IgD-negative memory B cell (primary cell): ENCODE results near the gene CHCHD3. TPM values are rescaled to one million over a fixed set of nuclear protein-coding genes. Genes with fewer than 3 reads are reported as not detected.

ENCODE experiments used
- H3K27ac Mint-ChIP-seq, 3 donors: one replicate each; pipeline ENCODE4 v1.8.0; 2020 to 2022; ENCODE audit warnings: mild to moderate bottlenecking in 3 of 3, mixed read lengths in 3 of 3, moderate library complexity in 1 of 3
- H3K27me3 Mint-ChIP-seq: one replicate; pipeline ENCODE4 v1.8.0; 2021; ENCODE audit warnings: mixed read lengths
- H3K36me3 Mint-ChIP-seq: one replicate; pipeline ENCODE4 v1.8.0; 2020; ENCODE audit warnings: mild to moderate bottlenecking, mixed read lengths
- H3K4me1 Mint-ChIP-seq, 3 donors: one replicate each; pipeline ENCODE4 v1.8.0; 2020 to 2022; ENCODE audit warnings: mixed read lengths in 3 of 3, mild to moderate bottlenecking in 1 of 3
- H3K4me3 Mint-ChIP-seq, 4 donors: one replicate each; pipeline ENCODE4 v1.8.0; 2020 to 2022; ENCODE audit warnings: mild to moderate bottlenecking in 4 of 4, mixed read lengths in 4 of 4, moderate library complexity in 3 of 4
- H3K9me3 Mint-ChIP-seq, 3 donors: one replicate each; pipeline ENCODE4 v1.8.0; 2020 to 2021; ENCODE audit warnings: mixed read lengths in 3 of 3, mild to moderate bottlenecking in 1 of 3
- polyA plus RNA-seq: library from polyadenylated mRNA; unstranded; fragments of 300-500 nt; fragmentation: Illumina TruSeq; gene quantifications from one replicate; pipeline ENCODE4 v1.2.3, GENCODE V29; 2021

CHCHD3 gene
- polyA plus RNA-seq, 1 donor from 2014 or later, result 62.7 TPM

GRCh38 chr7:132755538-132756483 is 326.1 kb downstream of the CHCHD3 start:
- Mint-ChIP-seq H3K4me3 (no peak overlapping the region), H3K36me3 (peaks cover 2% of the 10 kb centered on the region), H3K4me1 (peaks cover 0 to 4% (median 0%) of the 10 kb centered on the region in 3 donors), H3K9me3 (no peaks in the 10 kb centered on the region), H3K27ac (no peak overlapping the region), H3K27me3 (peaks cover 4% of the 10 kb centered on the region)

- Mint-ChIP-seq H3K4me3 (no peak overlapping the region), H3K27me3 (peaks cover 13% of the 10 kb centered on the region), H3K36me3 (peaks cover 2% of the 10 kb centered on the region), H3K4me1 (peaks cover 0 to 6% (median 4%) of the 10 kb centered on the region in 3 donors), H3K9me3 (no peaks in the 10 kb centered on the region), H3K27ac (no peak overlapping the region)
Measured at GRCh38 chr7:132752431-132752830, 329.5 kb downstream of the CHCHD3 start.

- H3K4me3 Mint-ChIP-seq, result no peak overlapping the region
Measured at GRCh38 chr7:132751244-132751647, 330.6 kb downstream of the CHCHD3 start.

GRCh38 chr7:132750530-132751217 is 331.2 kb downstream of the CHCHD3 start:
- H3K27me3 Mint-ChIP-seq, result peaks cover 12% of the 10 kb centered on the region
- H3K4me3 Mint-ChIP-seq, result peak overlapping the region in 3 of 4 donors; percentile 38 to 88 (median 85)
- H3K4me1 Mint-ChIP-seq, result peaks cover 0 to 6% (median 4%) of the 10 kb centered on the region in 3 donors
- no peak overlapping the region for H3K27ac Mint-ChIP-seq
- no peaks in the 10 kb centered on the region for H3K36me3 Mint-ChIP-seq
- no peaks in the 10 kb centered on the region for H3K9me3 Mint-ChIP-seq

More at GRCh38 chr7:132751244-132751647, 330.6 kb downstream of the CHCHD3 start:
- H3K36me3 Mint-ChIP-seq, result no peaks in the 10 kb centered on the region
- no peak overlapping the region for H3K27ac Mint-ChIP-seq
- H3K4me1 Mint-ChIP-seq, result peaks cover 0 to 6% (median 4%) of the 10 kb centered on the region in 3 donors
- no peaks in the 10 kb centered on the region for H3K9me3 Mint-ChIP-seq
- peaks cover 13% of the 10 kb centered on the region for H3K27me3 Mint-ChIP-seq

DNA sequence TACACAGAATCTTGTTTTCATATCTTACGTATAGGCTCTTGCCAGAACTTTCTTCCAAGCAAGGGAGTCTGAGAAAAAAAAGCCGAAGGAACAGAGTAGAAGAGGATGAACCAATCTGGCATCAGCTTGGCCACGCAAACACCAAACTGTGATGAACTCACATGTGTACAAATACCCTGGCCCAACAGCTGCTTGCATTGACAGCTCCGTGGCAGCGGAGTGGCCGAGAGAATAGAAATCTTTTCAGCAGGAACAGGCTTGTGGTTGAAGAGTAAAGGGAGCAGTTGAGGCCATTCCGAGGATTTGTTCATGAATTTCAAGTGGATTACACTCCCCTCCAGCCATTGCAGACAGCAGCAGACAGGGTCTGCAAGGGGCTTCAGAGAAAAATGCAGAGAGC is 331.8 kb downstream of the CHCHD3 start:
- no peak overlapping the region for H3K27ac Mint-ChIP-seq
- H3K27me3 Mint-ChIP-seq, result peaks cover 12% of the 10 kb centered on the region
- peaks cover 0 to 6% (median 0%) of the 10 kb centered on the region in 3 donors for H3K4me1 Mint-ChIP-seq
- H3K4me3 Mint-ChIP-seq, result peak overlapping the region in 3 of 4 donors; percentile 38 to 85 (median 52)
- H3K9me3 Mint-ChIP-seq, result no peaks in the 10 kb centered on the region
- H3K36me3 Mint-ChIP-seq, result no peaks in the 10 kb centered on the region

DNA sequence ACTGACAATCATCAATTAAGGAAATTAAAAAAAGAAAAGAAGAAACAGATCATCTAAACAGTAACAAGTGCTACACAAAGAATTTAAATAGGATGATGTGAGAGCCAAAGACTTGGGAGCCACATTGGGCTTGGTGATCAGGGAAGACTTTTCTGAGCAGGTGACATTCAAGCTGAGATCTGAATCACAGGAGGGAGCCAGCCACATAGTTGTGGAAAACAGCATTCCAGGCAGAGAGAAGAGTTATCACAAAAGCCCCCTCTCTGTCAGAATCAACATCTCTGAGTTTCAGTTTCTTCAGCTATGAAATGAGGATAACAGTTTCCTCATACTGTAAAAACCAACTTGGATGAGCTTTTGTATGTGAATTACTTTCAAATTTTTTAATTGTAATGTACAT is 336.4 kb downstream of the CHCHD3 start:
- Mint-ChIP-seq H3K27me3 (peaks cover 9% of the 10 kb centered on the region), H3K9me3 (peaks cover 2 to 14% (median 2%) of the 10 kb centered on the region in 3 donors), H3K4me1 (peaks cover 0 to 4% (median 0%) of the 10 kb centered on the region in 3 donors), H3K4me3 (no peak overlapping the region), H3K27ac (no peak overlapping the region), H3K36me3 (no peaks in the 10 kb centered on the region)

DNA sequence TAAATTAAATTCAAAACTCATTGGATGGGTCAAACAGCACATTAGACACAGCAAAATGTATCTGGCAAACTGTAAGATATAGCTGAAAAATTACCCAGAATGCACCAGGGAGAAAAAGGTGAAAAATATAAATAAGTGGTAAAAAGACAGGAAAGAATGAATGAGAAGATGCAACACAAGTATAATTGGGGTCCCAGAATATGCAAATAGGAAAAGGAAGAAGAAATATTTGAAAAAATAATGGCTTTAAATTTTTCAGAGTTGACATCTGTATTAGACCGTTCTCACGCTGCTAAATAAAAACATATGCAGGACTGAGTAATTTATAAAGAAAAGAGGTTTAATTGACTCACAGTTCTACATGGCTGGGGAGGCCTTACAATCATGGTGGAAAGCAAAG is 337.9 kb downstream of the CHCHD3 start:
- Mint-ChIP-seq H3K4me3 (no peak overlapping the region), H3K27ac (no peak overlapping the region), H3K27me3 (peaks cover 8% of the 10 kb centered on the region), H3K9me3 (peaks cover 2 to 14% (median 2%) of the 10 kb centered on the region in 3 donors), H3K36me3 (no peaks in the 10 kb centered on the region), H3K4me1 (no peaks in the 10 kb centered on the region)

DNA sequence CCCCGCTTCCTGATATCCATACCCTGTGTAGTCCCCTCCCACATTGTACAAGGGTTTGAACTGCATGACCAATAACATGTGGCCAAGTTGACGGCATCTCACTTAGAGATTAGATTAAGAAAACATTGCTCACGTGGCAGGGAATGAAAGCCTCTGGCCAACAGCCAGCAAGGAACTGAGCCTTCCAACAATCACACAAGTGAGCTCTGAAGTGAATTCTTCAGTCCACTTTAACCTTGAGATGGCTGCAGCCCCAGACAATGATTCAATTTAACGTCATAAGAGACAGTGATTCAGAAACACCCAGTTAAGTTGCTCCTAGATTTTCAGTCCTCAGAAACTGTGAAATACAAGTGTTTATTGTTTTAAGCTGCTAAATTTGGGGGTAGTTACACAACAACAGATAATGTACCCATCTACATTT is 339.7 kb downstream of the CHCHD3 start:
- Mint-ChIP-seq H3K4me1 (no peaks in the 10 kb centered on the region), H3K4me3 (no peak overlapping the region), H3K36me3 (no peaks in the 10 kb centered on the region), H3K9me3 (peaks cover 2 to 14% (median 2%) of the 10 kb centered on the region in 3 donors), H3K27me3 (peaks cover 5% of the 10 kb centered on the region), H3K27ac (no peak overlapping the region)

DNA sequence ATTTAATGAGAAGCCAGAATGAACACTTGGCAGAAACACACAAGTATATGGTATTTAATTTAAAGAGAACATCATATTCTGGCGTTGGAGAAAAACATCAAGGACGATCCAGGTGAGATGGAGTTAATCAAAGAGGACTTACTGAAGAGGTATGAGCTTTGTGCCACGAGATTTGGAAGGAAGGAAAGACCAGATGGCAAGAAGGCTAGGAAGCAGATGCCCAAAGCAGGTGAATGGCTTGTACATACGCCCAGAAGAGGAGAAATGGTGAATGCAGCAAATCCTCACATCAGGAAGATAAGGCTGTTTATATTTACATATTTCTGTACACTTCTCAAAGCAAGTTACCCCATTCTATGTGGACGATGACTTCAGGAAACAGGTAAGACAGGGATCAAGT is 341.7 kb downstream of the CHCHD3 start:
- Mint-ChIP-seq H3K4me1 (no peaks in the 10 kb centered on the region), H3K36me3 (no peaks in the 10 kb centered on the region), H3K9me3 (peaks cover 2 to 14% (median 2%) of the 10 kb centered on the region in 3 donors), H3K27ac (no peak overlapping the region), H3K4me3 (no peak overlapping the region), H3K27me3 (peaks cover 5% of the 10 kb centered on the region)

- Mint-ChIP-seq H3K27ac (no peak overlapping the region), H3K4me1 (no peaks in the 10 kb centered on the region), H3K9me3 (peaks cover 2 to 12% (median 2%) of the 10 kb centered on the region in 3 donors), H3K36me3 (no peaks in the 10 kb centered on the region), H3K4me3 (no peak overlapping the region), H3K27me3 (peaks cover 5% of the 10 kb centered on the region)
Measured at GRCh38 chr7:132739271-132739955, 342.5 kb downstream of the CHCHD3 start.

DNA sequence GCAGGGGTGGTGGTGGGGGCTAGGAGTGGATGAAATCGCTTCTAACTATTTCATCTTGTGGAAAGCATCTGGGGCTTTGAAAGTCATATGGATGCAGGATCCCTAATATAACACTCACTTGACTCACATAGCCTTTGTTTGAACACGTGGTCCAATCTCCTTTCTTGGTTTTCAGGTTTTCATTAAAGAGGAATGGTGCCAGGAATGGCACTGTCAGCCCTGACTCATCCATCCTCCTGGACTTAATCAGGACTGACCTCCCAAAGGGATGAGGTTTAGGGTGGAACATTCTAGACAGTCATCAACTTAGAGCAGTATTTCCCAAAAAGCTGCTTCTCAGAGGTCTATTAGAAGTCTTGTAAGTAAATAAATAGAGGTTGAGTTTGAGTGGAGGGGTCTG is 343.6 kb downstream of the CHCHD3 start:
- Mint-ChIP-seq H3K36me3 (no peaks in the 10 kb centered on the region), H3K27me3 (peaks cover 5% of the 10 kb centered on the region), H3K9me3 (peaks cover 2 to 4% (median 4%) of the 10 kb centered on the region in 3 donors), H3K4me1 (no peaks in the 10 kb centered on the region), H3K4me3 (no peak overlapping the region), H3K27ac (no peak overlapping the region)

DNA sequence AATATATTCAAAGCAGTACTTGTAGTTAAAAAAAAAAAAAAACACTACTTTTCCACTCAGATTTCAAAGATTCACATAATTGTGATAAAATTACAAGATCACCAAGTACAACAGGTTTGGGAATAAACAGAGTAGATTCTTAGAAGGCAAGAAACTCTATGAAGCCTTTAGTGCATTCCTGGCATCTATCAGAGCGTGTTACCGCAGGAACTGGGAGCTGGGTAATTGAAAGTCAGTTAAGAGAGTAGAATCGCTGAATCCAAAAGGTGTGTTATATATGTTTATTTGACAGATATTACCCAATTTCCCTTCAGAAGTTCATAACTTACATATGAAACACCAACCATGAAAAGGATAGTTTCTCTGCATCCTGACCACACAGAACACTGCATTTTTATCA is 346.4 kb downstream of the CHCHD3 start:
- no peak overlapping the region for H3K4me3 Mint-ChIP-seq
- H3K9me3 Mint-ChIP-seq, result peaks cover 0 to 5% (median 2%) of the 10 kb centered on the region in 3 donors
- no peaks in the 10 kb centered on the region for H3K4me1 Mint-ChIP-seq
- peaks cover 5% of the 10 kb centered on the region for H3K27me3 Mint-ChIP-seq
- H3K36me3 Mint-ChIP-seq, result no peaks in the 10 kb centered on the region
- H3K27ac Mint-ChIP-seq, result no peak overlapping the region
